SK-N-MC (cell line): ENCODE measurements around the gene PAMR1.

Experiments used
- EZH2 ChIP-seq: fragments of 200-600 bp; sonication (generic); IDR thresholded peaks from one replicate; pipeline ENCODE4 v1.6.1; 2017; ENCODE audit warnings: antibody characterized with exemption
- FOXP2 ChIP-seq: optimal IDR thresholded peaks from 2 replicates; pipeline ENCODE3; 2011; ENCODE audit warnings: mild to moderate bottlenecking, moderate library complexity; ENCODE audit not compliant: insufficient read depth; ENCODE audit errors: extremely low read length, control extremely low read depth
- POLR2AphosphoS5 ChIP-seq: IDR thresholded peaks from 2 replicates; pipeline ENCODE4 v1.6.1; 2012; ENCODE audit warnings: mild to moderate bottlenecking, low read depth, low read length, borderline replicate concordance

DNA sequence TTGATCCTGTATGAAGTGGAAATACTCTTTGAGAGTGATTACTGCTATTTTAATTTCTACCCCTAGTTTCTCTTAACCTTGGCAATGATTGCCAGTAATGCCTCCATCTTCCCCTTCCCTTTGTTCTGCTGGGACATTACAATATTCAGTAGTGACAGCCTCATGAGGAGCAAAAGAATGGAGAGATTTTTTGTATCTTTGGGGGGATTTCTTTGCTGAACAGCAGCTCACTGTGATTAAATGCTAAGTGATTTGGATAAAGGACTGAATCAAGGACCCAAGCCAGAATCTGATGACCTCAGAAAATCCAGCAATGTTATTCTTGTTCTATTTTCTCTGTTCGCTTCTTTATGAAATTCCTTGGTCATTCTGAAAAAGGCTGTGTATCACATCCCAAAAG is 99.1 kb downstream of the PAMR1 start:
- TF ChIP-seq EZH2: no peak
- no peak for TF ChIP-seq POLR2AphosphoS5
- no peak for TF ChIP-seq FOXP2
